GM12878 (cell line): Measurements from ENCODE around the gene MBD5.

Source experiments
- CTCF ChIP-seq, 3 experiments: IDR thresholded peaks in 2 of 3; conservative IDR thresholded peaks in 1 of 3; 2 replicates each; pipeline ENCODE4 v1.5.1; 2011; ENCODE audit warnings: low read depth in 3 of 3, low read length in 3 of 3, mild to moderate bottlenecking in 3 of 3, control low read depth in 2 of 3, moderate library complexity in 2 of 3, inconsistent platforms in 1 of 3, mixed read lengths in 1 of 3; ENCODE audit not compliant: control insufficient read depth in 2 of 3, insufficient read depth in 1 of 3; ENCODE audit errors: extremely low read depth in 1 of 3
- EZH2 ChIP-seq: IDR thresholded peaks from 2 replicates; pipeline ENCODE4 v1.6.1; 2012; ENCODE audit warnings: low read depth, mild to moderate bottlenecking, control low read depth, inconsistent platforms, low read length, borderline replicate concordance; ENCODE audit not compliant: control insufficient read depth
- POLR2A ChIP-seq: IDR thresholded peaks from 2 replicates; pipeline ENCODE4 v1.6.1; 2011; ENCODE audit warnings: low read depth, mild to moderate bottlenecking, low read length
- TCF7 ChIP-seq: IDR thresholded peaks from 2 replicates; pipeline ENCODE4 v1.6.1; 2014; ENCODE audit warnings: antibody characterized with exemption, borderline replicate concordance
- TF ChIP-seq, protein P1 (sequence below): fragments of 450-650 bp; IDR thresholded peaks from 2 replicates; pipeline ENCODE4 v1.6.1; 2017; ENCODE audit warnings: mild to moderate bottlenecking
- TF ChIP-seq, protein P2 (sequence below): IDR thresholded peaks from 2 replicates; pipeline ENCODE4 v1.6.1; 2011; ENCODE audit warnings: low read depth, low read length, improper control_type of control experiment, borderline replicate concordance

- TF ChIP-seq, protein P1, sequence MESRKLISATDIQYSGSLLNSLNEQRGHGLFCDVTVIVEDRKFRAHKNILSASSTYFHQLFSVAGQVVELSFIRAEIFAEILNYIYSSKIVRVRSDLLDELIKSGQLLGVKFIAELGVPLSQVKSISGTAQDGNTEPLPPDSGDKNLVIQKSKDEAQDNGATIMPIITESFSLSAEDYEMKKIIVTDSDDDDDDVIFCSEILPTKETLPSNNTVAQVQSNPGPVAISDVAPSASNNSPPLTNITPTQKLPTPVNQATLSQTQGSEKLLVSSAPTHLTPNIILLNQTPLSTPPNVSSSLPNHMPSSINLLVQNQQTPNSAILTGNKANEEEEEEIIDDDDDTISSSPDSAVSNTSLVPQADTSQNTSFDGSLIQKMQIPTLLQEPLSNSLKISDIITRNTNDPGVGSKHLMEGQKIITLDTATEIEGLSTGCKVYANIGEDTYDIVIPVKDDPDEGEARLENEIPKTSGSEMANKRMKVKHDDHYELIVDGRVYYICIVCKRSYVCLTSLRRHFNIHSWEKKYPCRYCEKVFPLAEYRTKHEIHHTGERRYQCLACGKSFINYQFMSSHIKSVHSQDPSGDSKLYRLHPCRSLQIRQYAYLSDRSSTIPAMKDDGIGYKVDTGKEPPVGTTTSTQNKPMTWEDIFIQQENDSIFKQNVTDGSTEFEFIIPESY: no peak
- TF ChIP-seq, protein P2, sequence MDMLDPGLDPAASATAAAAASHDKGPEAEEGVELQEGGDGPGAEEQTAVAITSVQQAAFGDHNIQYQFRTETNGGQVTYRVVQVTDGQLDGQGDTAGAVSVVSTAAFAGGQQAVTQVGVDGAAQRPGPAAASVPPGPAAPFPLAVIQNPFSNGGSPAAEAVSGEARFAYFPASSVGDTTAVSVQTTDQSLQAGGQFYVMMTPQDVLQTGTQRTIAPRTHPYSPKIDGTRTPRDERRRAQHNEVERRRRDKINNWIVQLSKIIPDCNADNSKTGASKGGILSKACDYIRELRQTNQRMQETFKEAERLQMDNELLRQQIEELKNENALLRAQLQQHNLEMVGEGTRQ: no peak
- TF ChIP-seq TCF7 (no peak), POLR2A (no peak), CTCF (IDR thresholded peaks at IDR 0.05 in 2 of 3, conservative IDR thresholded peaks at IDR 0.05 in 1 of 3; ENCODE audit: control insufficient read depth in 2 of 3, extremely low read depth in 1 of 3, insufficient read depth in 1 of 3, low read depth in 3 of 3, low read length in 3 of 3) (no peak), EZH2 (no peak)
Measured at GRCh38 chr2:148511883-148512282, 491.0 kb downstream of the MBD5 start.
